Gastrocnemius medialis (tissue), 4 donors: ENCODE results near the gene C2CD4D.

ENCODE experiments used
- POLR2A ChIP-seq, 2 donors: fragments of 450-650 bp; IDR thresholded peaks; one replicate each; pipeline ENCODE4 v1.6.1; 2017; ENCODE audit warnings: antibody characterized with exemption in 2 of 2, mild to moderate bottlenecking in 2 of 2, moderate library complexity in 2 of 2
- TF ChIP-seq, protein P1 (sequence below), 5 experiments: fragments of 450-650 bp in 3 of 5; fragments of 200-600 bp in 2 of 5; sonication (generic) in 2 of 5; IDR thresholded peaks in 4 of 5; conservative IDR thresholded peaks in 1 of 5; 1 replicate in 4 of 5; 2 replicates in 1 of 5; pipeline ENCODE4 v1.5.1; 2016 to 2019; ENCODE audit warnings: antibody characterized with exemption in 5 of 5, mild to moderate bottlenecking in 3 of 5, moderate library complexity in 3 of 5

DNA sequence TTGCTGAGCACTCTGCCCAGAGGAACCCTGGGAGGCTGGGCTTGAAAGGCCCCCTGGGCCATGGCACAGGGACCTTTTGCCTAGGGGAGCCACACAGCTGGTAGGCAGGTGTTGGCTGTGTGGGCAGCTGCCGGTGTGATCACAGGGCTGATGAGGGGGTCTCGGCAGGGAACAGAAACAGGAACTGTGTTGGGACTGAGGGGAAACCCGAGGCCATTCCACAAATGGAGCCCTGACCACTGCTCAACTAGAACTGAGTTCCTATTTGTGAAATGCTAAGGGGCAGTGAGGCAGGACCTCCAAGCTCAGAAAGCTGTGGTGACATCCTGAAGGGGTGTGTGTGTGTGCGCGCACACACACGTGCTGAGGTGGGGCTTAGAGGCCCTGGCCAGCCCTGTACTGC, 20.3 kb upstream of the C2CD4D start:
- TF ChIP-seq, protein P1, sequence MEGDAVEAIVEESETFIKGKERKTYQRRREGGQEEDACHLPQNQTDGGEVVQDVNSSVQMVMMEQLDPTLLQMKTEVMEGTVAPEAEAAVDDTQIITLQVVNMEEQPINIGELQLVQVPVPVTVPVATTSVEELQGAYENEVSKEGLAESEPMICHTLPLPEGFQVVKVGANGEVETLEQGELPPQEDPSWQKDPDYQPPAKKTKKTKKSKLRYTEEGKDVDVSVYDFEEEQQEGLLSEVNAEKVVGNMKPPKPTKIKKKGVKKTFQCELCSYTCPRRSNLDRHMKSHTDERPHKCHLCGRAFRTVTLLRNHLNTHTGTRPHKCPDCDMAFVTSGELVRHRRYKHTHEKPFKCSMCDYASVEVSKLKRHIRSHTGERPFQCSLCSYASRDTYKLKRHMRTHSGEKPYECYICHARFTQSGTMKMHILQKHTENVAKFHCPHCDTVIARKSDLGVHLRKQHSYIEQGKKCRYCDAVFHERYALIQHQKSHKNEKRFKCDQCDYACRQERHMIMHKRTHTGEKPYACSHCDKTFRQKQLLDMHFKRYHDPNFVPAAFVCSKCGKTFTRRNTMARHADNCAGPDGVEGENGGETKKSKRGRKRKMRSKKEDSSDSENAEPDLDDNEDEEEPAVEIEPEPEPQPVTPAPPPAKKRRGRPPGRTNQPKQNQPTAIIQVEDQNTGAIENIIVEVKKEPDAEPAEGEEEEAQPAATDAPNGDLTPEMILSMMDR (IDR thresholded peaks at IDR 0.05 in 4 of 5, conservative IDR thresholded peaks at IDR 0.05 in 1 of 5): no peak
- TF ChIP-seq POLR2A (IDR thresholded peaks at IDR 0.05): no peak
